Measurements from ENCODE around the gene TOPBP1. TPM values are rescaled to one million over a fixed set of nuclear protein-coding genes. Genes with fewer than 3 reads are reported as not detected.

Gene TOPBP1
- total RNA-seq, 1 experiment from 2014 or later, result 51.5 TPM

DNA sequence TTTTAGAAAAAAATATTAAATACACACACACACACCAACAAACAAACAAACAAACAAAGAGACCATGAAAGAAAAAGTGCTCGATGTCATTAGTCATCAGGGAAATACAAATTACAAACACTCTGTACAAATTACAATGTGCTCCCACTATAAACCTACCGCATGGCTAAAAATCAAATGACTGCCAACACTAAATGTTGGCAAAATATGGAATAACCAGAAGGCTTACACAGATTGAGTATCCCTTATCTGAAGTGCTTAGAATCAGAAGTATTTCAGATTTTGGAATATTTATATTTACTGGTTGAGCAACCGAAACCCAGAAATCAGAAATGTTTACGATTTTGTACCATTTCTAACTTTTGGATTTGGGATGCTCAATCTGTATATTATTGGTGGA lies 54.8 kb downstream of the TOPBP1 start:
- Histone ChIP-seq H2BK20ac (ENCODE audit: low read depth, low read length, poor library complexity, severe bottlenecking) (no peak overlapping the region), H4K91ac (ENCODE audit: insufficient read length, low read depth, low read length) (no peak overlapping the region), H4K5ac (ENCODE audit: insufficient read length, low read depth, low read length) (no peak overlapping the region), H3K4me1 (ENCODE audit: insufficient read depth, low read length) (no peaks in the 10 kb centered on the region), H3K23me2 (ENCODE audit: insufficient read length, low read depth, low read length, poor library complexity, severe bottlenecking) (no peaks in the 10 kb centered on the region), H2BK120ac (ENCODE audit: low read depth, low read length, poor library complexity, severe bottlenecking) (no peak overlapping the region), H4K8ac (replicated peaks; ENCODE audit: insufficient read length, low read depth, low read length) (no peak overlapping the region), H3K9me3 (ENCODE audit: control insufficient read depth, low read depth, low read length) (no peaks in the 10 kb centered on the region), H3K14ac (ENCODE audit: insufficient read depth, low read length) (no peak overlapping the region), H3K23ac (ENCODE audit: insufficient read length, low read depth, low read length) (no peak overlapping the region), H3K18ac (ENCODE audit: insufficient read length, low read depth, low read length) (no peak overlapping the region), H3K9ac (ENCODE audit: extremely low read depth, insufficient read length, low read length) (no peak overlapping the region), H3K27ac (ENCODE audit: insufficient read length, low read depth, low read length) (no peak overlapping the region), H2BK15ac (ENCODE audit: low read depth, low read length) (no peak overlapping the region), H2BK12ac (ENCODE audit: insufficient read length, low read depth, low read length) (no peak overlapping the region), H2AFZ (ENCODE audit: low read length) (no peak overlapping the region), H2AK5ac (ENCODE audit: insufficient read length, low read length) (no peak overlapping the region), H2BK5ac (ENCODE audit: insufficient read length, low read length) (no peak overlapping the region), H3K79me1 (ENCODE audit: insufficient read depth, low read depth, low read length, poor library complexity, severe bottlenecking) (no peaks in the 10 kb centered on the region), H3K27me3 (ENCODE audit: insufficient read depth, low read length) (no peaks in the 10 kb centered on the region), H3K4ac (ENCODE audit: low read depth, low read length) (no peak overlapping the region), H3K79me2 (ENCODE audit: insufficient read depth, low read length) (no peaks in the 10 kb centered on the region), H3T11ph (ENCODE audit: low read length) (no peak overlapping the region), H3K56ac (ENCODE audit: insufficient read length, low read depth, low read length) (no peak overlapping the region), H4K20me1 (ENCODE audit: control insufficient read depth, insufficient read depth, insufficient read length) (no peaks in the 10 kb centered on the region), H3K4me2 (ENCODE audit: insufficient read depth, insufficient read length, low read length) (no peak overlapping the region)
- no peak for DNase-seq
- Mint-ChIP-seq H3K9me3 (no peaks in the 10 kb centered on the region), H3K36me3 (ENCODE audit: insufficient read depth in 1 of 3, low read depth in 3 of 3) (peaks cover 17 to 56% (median 52%) of the 10 kb centered on the region in 3 experiments; a peak in 6 of 7 replicates), H3K4me1 (no peaks in the 10 kb centered on the region), H3K27me3 (ENCODE audit: low read depth) (no peaks in the 10 kb centered on the region), H3K27ac (no peak overlapping the region), H3K4me3 (no peak overlapping the region)
- TF ChIP-seq, protein P1, sequence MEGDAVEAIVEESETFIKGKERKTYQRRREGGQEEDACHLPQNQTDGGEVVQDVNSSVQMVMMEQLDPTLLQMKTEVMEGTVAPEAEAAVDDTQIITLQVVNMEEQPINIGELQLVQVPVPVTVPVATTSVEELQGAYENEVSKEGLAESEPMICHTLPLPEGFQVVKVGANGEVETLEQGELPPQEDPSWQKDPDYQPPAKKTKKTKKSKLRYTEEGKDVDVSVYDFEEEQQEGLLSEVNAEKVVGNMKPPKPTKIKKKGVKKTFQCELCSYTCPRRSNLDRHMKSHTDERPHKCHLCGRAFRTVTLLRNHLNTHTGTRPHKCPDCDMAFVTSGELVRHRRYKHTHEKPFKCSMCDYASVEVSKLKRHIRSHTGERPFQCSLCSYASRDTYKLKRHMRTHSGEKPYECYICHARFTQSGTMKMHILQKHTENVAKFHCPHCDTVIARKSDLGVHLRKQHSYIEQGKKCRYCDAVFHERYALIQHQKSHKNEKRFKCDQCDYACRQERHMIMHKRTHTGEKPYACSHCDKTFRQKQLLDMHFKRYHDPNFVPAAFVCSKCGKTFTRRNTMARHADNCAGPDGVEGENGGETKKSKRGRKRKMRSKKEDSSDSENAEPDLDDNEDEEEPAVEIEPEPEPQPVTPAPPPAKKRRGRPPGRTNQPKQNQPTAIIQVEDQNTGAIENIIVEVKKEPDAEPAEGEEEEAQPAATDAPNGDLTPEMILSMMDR (conservative IDR thresholded peaks at IDR 0.05), result no peak
- no CpG with 5 or more reads among the region's 4 CpGs for WGBS (ENCODE audit: extremely low coverage, insufficient read length, low lambda C conversion rate)

All from H9 (cell line).